ACC112 (cell line): ENCODE measurements around the gene LMO3.

Experiments
- H2AFZ ChIP-seq: fragments of 200-600 bp; sonication (generic); one replicate; pipeline ENCODE4 v1.6.0; 2017; ENCODE audit warnings: antibody characterized with exemption, low read length; ENCODE audit not compliant: unreplicated experiment
- H3K27ac ChIP-seq: fragments of 200-600 bp; sonication (generic); 2 replicates; pipeline ENCODE4 v1.5.1; 2014; ENCODE audit warnings: low read depth, mild to moderate bottlenecking, antibody characterized with exemption, low read length, moderate library complexity
- H3K27me3 ChIP-seq: fragments of 200-600 bp; sonication (generic); 2 replicates; pipeline ENCODE4 v1.6.1; 2014; ENCODE audit warnings: mild to moderate bottlenecking, antibody characterized with exemption, low read length, moderate library complexity, mixed read lengths; ENCODE audit not compliant: insufficient read depth
- H3K36me3 ChIP-seq: fragments of 200-600 bp; sonication (generic); 2 replicates; pipeline ENCODE4 v1.6.1; 2016; ENCODE audit warnings: mild to moderate bottlenecking, antibody characterized with exemption, low read length, moderate library complexity, mixed read lengths; ENCODE audit not compliant: insufficient read depth
- H3K4me1 ChIP-seq: fragments of 200-600 bp; sonication (generic); one replicate; pipeline ENCODE4 v1.6.1; 2016; ENCODE audit warnings: low read length, mixed read lengths; ENCODE audit not compliant: insufficient read depth, unreplicated experiment, control insufficient read depth
- H3K4me3 ChIP-seq: fragments of 200-600 bp; sonication (generic); 2 replicates; pipeline ENCODE4 v1.5.1; 2014; ENCODE audit warnings: mild to moderate bottlenecking, low read depth, low read length
- H3K79me2 ChIP-seq: fragments of 200-600 bp; sonication (generic); one replicate; pipeline ENCODE4 v1.6.0; 2016; ENCODE audit warnings: low read length; ENCODE audit not compliant: control insufficient read depth, unreplicated experiment, insufficient read depth

Gene LMO3

DNA sequence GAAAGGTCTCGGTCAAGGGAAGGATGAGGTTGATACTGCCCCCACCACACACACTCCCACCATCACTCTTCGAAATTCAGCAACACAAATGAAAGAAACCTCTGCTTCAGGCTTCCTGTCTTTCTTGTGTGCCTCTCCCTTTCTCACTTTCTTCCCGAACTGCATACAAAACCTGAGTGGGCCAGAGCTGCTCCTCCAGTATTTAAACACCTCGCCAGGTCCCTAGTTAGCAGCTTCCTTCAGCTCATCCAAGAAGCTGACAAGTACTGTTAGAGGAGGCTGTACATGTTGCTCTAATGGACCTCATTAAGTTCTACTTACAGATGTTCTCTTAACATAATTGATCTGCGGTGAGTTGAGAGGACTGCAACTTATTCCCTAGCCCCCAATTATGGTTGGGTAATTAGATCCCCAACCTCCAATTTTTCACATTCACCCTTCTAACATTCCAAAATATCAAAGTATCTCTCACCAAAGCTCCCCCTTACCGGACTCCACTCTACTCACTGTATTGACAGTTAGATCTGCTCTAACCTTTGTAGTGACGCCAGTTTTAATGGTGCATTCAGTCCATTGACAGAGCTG lies 4.1 kb upstream of the LMO3 start:
- H3K27ac ChIP-seq: no peak overlapping the region
- H3K27me3 ChIP-seq: peaks cover 5% of the 10 kb centered on the region
- H3K4me1 ChIP-seq: peaks cover 10% of the 10 kb centered on the region
- no peak overlapping the region for H2AFZ ChIP-seq
- H3K36me3 ChIP-seq: no peaks in the 10 kb centered on the region
- no peaks in the 10 kb centered on the region for H3K79me2 ChIP-seq
- peak overlapping the region; percentile 68 for H3K4me3 ChIP-seq

DNA sequence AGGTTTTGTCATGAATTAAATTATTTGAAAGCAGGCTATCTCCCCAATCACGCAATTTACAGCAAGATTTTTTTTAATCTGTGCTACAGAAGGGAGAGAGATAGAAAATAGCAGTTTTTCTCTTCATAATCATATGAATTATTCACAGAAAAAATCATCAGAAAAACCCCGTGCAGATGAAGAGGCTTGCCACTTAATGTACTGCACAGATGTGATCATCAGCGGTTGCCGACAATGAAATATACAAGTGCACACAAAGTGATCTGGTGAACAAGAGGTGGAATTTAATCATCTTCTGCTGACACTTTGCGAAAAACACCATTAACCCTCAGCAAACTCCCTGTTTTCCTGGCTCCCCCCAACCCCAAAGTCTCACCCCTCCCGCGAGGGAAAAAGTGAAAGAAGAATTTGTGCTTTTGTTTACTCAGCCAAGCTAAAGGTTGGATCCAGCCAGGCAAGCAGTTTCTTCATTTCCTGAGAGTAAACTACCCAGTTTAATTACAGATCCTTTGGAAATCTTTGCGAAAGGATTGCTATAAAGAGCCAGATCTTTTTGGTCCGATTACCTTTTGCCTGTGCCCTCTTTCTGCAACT lies 3.1 kb upstream of the LMO3 start:
- H3K36me3 ChIP-seq: no peaks in the 10 kb centered on the region
- peak overlapping the region; percentile 68 for H3K4me3 ChIP-seq
- H2AFZ ChIP-seq: no peak overlapping the region
- peaks cover 15% of the 10 kb centered on the region for H3K27me3 ChIP-seq
- H3K4me1 ChIP-seq: peaks cover 10% of the 10 kb centered on the region
- no peaks in the 10 kb centered on the region for H3K79me2 ChIP-seq
- no peak overlapping the region for H3K27ac ChIP-seq

DNA sequence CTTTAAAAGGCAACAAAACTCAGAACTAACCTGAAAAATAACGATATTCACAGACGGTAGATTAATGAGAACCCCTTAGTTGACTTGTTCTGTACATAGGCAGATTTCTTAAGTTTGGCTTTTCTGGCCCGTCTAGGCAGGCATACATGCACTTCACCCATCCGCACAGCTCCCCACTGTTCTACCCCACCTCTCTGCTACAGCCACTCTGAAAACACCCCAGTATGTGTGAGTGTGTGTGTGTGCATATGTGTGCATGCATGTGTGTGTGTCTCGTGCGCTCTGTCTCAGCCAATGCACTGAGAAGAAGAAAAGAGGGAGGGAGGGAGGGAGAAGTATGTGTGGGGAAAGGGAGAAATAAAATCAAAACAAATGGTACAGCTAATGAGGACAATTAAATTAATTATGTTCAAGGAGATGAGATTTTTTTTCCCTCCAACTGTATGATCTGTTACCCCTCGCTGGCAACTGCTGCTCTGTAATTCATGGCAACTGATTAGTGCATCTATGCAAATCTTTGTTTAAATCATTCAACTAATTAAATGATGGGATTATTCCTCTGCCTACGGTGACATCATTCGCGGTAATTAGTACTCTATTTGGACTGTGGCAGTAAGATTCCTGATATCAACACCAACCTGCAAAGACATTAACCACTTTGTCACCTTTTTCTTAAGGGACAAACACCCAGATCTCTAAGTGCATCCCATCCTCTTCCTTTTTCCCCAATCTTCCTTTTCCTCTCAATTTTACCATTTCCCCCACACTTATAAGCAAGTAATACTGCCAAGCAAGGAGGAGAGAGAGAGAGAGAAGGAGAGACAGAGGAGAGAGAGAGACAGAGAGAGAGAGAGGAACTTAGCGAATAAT lies 2.2 kb upstream of the LMO3 start:
- Histone ChIP-seq H3K27me3 (peaks cover 15% of the 10 kb centered on the region), H3K79me2 (no peaks in the 10 kb centered on the region), H2AFZ (no peak overlapping the region), H3K4me1 (peaks cover 8% of the 10 kb centered on the region), H3K27ac (no peak overlapping the region), H3K4me3 (no peak overlapping the region), H3K36me3 (no peaks in the 10 kb centered on the region)

DNA sequence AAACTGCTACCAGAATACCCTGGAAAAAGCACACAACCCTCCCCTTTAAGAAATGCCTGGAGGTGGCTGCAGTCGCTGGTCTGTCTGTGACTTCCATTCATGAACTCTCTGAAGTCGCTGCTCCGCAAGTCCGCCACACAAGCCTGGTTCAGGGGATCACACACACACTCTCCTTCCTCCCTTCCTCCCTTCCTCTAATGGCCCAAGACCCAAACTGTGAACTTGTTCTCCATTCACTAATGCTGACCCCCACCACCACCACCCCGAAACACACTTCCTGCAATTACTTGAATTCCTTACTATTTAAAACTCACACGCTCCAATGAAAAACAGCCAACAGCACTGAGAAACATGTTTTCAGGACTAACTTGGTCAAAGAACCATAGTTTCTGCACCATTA lies 1.0 kb upstream of the LMO3 start:
- no peak overlapping the region for H3K27ac ChIP-seq
- no peaks in the 10 kb centered on the region for H3K79me2 ChIP-seq
- no peaks in the 10 kb centered on the region for H3K4me1 ChIP-seq
- H3K36me3 ChIP-seq: no peaks in the 10 kb centered on the region
- H3K4me3 ChIP-seq: peak overlapping the region; percentile 85
- no peak overlapping the region for H2AFZ ChIP-seq
- H3K27me3 ChIP-seq: peaks cover 15% of the 10 kb centered on the region

DNA sequence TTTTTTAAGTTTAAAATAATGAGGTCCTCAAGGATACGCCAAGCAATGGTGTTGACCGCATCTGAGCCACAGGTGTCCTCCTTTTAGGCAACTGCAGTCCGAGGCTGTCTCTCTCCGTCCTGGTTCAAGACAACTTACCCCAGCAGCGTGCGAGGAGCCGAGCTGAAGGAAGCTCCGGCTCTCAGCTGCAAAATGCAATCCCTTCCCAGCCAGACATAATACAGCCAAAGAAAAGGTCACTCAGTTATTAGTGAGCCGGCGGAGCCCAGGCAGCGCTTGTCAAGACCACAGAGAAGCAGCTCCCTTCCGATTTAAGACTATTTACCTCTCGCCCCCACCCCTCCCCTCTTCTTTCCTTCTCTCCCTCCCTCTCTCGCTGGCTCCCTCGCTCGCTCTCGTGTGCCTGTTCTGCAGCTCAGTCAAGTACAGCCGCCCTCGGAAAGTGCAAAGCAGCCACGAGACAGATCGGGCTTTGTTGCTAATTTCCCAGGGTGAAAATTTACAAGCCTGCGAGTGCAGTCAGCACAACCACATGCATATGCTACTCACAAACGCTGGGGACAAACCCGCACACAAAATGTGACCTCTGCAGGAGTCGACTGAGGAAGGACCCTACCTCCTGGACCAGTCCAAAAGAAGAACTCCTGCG lies 363 bp upstream of the LMO3 start:
- peak overlapping the region; percentile 85 for H3K4me3 ChIP-seq
- H2AFZ ChIP-seq: peak overlapping the region; percentile 95

DNA sequence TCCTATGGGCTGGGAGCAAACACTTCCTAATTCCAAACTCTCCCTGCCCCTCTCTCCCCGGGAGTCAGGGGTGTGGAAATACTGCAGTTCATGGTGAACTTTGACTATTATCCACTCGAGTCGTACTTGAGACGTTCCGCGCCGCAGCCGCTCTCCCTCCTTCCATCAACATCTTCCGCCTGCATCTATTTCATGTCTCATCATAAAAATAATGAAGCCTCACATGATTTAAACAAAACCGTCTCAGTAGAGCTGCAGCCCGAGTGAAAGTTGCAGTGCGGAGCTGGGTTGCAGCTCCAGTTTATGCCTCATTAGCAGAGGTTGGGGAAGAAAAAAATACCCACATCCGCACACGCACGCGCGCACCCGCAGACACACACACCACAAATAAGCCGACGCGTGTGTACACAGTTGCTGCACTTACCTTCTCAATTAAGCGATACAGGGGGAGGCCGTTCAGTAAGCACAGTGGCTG lies 283 bp downstream of the LMO3 start:
- no peaks in the 10 kb centered on the region for H3K79me2 ChIP-seq
- no peaks in the 10 kb centered on the region for H3K36me3 ChIP-seq
- H3K27me3 ChIP-seq: peaks cover 15% of the 10 kb centered on the region
- H3K27ac ChIP-seq: no peak overlapping the region
- H3K4me1 ChIP-seq: no peaks in the 10 kb centered on the region
- H3K4me3 ChIP-seq: peak overlapping the region; percentile 85
- H2AFZ ChIP-seq: peak overlapping the region; percentile 95

More for the DNA sequence above, 363 bp upstream of the LMO3 start:
- H3K27ac ChIP-seq: no peak overlapping the region
- H3K4me1 ChIP-seq: no peaks in the 10 kb centered on the region
- H3K27me3 ChIP-seq: peaks cover 15% of the 10 kb centered on the region
- no peaks in the 10 kb centered on the region for H3K79me2 ChIP-seq
- H3K36me3 ChIP-seq: no peaks in the 10 kb centered on the region

DNA sequence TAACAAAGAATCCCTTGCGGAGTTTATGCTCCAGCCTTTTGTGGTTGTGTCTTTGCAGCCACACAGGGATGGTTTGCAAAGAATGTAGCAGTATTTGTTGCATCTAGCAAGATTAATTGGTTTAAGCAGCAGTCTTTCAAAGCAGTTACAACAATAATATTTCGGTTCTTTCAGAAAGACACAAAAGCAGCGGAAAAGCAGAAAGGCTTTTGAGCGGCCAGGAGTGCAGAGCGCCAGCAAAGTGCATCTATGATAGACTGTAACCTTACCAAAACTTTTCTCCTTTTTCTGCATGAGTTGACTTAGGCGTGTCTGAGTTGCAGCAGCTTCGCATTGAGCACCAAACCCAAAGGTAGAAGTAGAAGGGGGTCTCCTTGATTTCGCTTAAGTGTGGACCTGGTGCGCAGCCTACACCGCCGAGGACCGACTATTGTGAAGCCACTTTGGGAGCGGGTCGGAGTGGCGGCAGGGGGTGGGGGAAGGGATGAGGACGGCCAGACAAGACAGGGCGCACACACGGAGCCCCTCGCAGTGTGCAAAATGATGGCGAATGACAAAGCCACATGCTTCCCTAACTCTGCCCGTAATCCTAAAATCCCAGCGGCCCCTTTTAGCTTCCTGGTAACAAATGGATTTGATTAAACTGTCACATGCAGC lies 1.2 kb downstream of the LMO3 start:
- peak overlapping the region; percentile 67 for H3K4me3 ChIP-seq
- H3K27me3 ChIP-seq: peaks cover 15% of the 10 kb centered on the region
- H3K36me3 ChIP-seq: no peaks in the 10 kb centered on the region
- no peaks in the 10 kb centered on the region for H3K4me1 ChIP-seq
- H3K79me2 ChIP-seq: no peaks in the 10 kb centered on the region
- H3K27ac ChIP-seq: no peak overlapping the region
- H2AFZ ChIP-seq: peak overlapping the region; percentile 63

DNA sequence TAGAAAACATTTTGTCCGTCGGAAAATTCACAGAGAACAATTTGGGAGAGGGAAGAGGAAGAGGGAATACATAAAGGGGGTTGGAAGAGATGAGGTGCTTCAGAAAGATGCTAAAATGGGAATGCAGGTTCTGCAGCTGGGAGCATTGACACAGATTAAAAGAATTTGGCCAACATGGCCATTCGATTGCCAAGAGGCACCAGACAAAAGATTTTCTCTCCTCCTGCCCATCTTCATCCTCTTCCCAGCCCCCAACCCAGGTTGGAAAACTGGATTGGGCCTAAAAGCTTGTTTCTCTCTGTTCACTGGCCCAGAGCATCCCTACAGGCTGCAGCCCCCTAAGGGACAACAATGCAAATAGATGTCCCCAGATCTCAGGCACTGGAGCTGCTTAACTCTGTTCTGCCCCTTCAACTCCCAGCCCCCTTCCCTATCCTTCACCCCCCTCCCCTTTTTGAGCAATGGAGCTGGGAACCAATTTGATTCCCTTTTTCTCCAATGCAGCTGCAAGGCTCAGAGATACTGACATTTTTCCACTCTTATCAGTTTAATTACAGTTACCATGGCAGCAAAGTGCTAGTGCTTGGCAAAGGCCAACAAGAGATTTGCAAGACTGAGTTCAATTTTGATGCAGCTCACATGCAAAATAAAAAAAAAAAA lies 1.9 kb downstream of the LMO3 start:
- Histone ChIP-seq H3K36me3 (no peaks in the 10 kb centered on the region), H3K27ac (no peak overlapping the region), H2AFZ (no peak overlapping the region), H3K4me1 (no peaks in the 10 kb centered on the region), H3K27me3 (peaks cover 15% of the 10 kb centered on the region), H3K79me2 (no peaks in the 10 kb centered on the region), H3K4me3 (no peak overlapping the region; the same call in 1 of the 2 replicates)

DNA sequence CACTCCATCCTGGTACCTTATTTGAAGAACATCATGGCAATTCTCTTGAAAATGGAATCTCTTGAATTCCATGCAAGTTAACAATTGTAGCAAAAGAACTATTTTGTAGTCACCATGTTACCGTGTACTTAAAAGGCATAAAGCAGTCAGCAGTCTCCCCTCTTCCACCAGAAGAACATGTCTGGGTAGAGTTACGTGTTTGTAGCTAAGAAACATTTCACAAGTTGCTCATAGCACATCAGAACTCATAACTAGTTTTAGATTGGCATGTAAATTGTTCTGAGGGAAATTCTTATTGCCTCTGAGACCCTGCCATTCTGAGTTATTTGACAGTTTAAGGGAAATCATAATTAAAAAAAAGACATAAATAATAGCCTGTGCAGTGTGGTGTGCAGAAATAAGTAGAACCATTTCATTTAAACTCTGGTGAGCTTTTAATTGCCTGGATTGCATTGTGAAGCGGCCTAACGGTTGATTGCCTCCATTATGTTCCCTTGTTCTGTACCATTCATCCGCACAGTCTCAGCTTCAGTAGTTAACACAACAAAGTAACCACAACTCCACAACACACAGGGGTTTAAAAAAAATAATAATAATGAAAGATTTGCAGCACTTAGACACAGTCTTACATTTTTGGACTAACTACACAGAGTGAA lies 2.6 kb downstream of the LMO3 start:
- no peaks in the 10 kb centered on the region for H3K79me2 ChIP-seq
- H2AFZ ChIP-seq: no peak overlapping the region
- H3K4me3 ChIP-seq: no peak overlapping the region
- H3K27ac ChIP-seq: no peak overlapping the region
- H3K4me1 ChIP-seq: no peaks in the 10 kb centered on the region
- H3K36me3 ChIP-seq: no peaks in the 10 kb centered on the region
- peaks cover 10% of the 10 kb centered on the region; the same call in 1 of the 2 replicates for H3K27me3 ChIP-seq
